ENCODE measurements around the gene TXNDC12.
A peak's percentile ranks its signal among the peaks of the same experiment; 100 is the strongest.

TXNDC12 gene

GRCh38 chr1:51998701-51999100 lies 56.3 kb downstream of the TXNDC12 start:
- no peak for DNase-seq (ENCODE audit: low read depth in 2 of 2)

GRCh38 chr1:51997974-51998382 lies 57.0 kb downstream of the TXNDC12 start:
- no peak for DNase-seq (ENCODE audit: low read depth in 2 of 2)

- DNase-seq (ENCODE audit: low read depth in 2 of 2), result peak; percentile 63 to 78
Observed at GRCh38 chr1:51990478-51990965, 64.5 kb downstream of the TXNDC12 start, which contains the start of gene RAB3B. TSS of gene RAB3B (minus strand) at chr1:51990700. CDS start at chr1:51977117, 13,583 bp downstream.

- no peak for DNase-seq (ENCODE audit: low read depth in 2 of 2)
Observed at GRCh38 chr1:51989582-51990477, 65.2 kb downstream of the TXNDC12 start.

GRCh38 chr1:51988254-51988653 lies 66.7 kb downstream of the TXNDC12 start:
- DNase-seq (ENCODE audit: low read depth in 2 of 2), result no peak

- DNase-seq (ENCODE audit: low read depth in 2 of 2), result no peak
Observed at GRCh38 chr1:51986718-51987117, 68.3 kb downstream of the TXNDC12 start.

GRCh38 chr1:51982161-51982560 lies 72.8 kb downstream of the TXNDC12 start:
- no peak for DNase-seq (ENCODE audit: low read depth in 2 of 2)

- no peak for DNase-seq (ENCODE audit: low read depth in 2 of 2)
Observed at GRCh38 chr1:51981555-51981954, 73.4 kb downstream of the TXNDC12 start.

- DNase-seq (ENCODE audit: low read depth in 2 of 2), result no peak
Observed at GRCh38 chr1:51978099-51978498, 76.9 kb downstream of the TXNDC12 start.

GRCh38 chr1:51976846-51977602 lies 78.0 kb downstream of the TXNDC12 start:
- DNase-seq (ENCODE audit: low read depth in 2 of 2), result no peak

- no peak for DNase-seq (ENCODE audit: low read depth in 2 of 2)
Observed at GRCh38 chr1:51973587-51974474, 81.2 kb downstream of the TXNDC12 start.
